HL-60 (cell line): ENCODE results near the gene EFCAB13.

Experiments used
- GABPA ChIP-seq: IDR thresholded peaks from 2 replicates; pipeline ENCODE4 v1.6.1; 2012; ENCODE audit warnings: low read depth
- POLR2AphosphoS5 ChIP-seq: IDR thresholded peaks from 2 replicates; pipeline ENCODE4 v1.6.1; 2012; ENCODE audit warnings: low read depth
- TF ChIP-seq, protein P1 (sequence below): IDR thresholded peaks from one replicate; pipeline ENCODE4 v1.5.1; 2011; ENCODE audit warnings: low read length, control low read depth, inconsistent platforms; ENCODE audit not compliant: insufficient read depth
- TF ChIP-seq, protein P2 (sequence below): IDR thresholded peaks from 2 replicates; pipeline ENCODE4 v1.6.1; 2012; ENCODE audit warnings: low read depth; ENCODE audit not compliant: insufficient replicate concordance

DNA sequence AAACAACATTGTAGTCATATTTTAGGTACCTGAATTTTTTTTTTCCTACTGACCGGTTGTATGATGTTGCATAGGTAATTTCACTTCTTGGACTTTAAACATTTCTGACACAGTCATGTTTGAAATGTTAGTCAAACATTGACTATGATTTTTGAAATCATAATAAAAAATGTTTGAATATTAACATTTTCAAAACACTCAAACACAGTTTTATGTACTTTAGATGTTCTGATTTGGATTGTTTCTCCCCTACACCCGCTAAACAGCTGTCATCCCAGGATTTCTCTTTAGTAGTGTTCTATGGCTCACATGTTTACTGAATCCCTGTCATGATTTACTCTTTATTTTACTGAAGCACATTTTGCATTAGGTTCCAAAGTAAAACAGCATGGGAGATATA lies 104.2 kb downstream of the EFCAB13 start:
- TF ChIP-seq, protein P1, sequence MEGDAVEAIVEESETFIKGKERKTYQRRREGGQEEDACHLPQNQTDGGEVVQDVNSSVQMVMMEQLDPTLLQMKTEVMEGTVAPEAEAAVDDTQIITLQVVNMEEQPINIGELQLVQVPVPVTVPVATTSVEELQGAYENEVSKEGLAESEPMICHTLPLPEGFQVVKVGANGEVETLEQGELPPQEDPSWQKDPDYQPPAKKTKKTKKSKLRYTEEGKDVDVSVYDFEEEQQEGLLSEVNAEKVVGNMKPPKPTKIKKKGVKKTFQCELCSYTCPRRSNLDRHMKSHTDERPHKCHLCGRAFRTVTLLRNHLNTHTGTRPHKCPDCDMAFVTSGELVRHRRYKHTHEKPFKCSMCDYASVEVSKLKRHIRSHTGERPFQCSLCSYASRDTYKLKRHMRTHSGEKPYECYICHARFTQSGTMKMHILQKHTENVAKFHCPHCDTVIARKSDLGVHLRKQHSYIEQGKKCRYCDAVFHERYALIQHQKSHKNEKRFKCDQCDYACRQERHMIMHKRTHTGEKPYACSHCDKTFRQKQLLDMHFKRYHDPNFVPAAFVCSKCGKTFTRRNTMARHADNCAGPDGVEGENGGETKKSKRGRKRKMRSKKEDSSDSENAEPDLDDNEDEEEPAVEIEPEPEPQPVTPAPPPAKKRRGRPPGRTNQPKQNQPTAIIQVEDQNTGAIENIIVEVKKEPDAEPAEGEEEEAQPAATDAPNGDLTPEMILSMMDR = no peak
- TF ChIP-seq, protein P2, sequence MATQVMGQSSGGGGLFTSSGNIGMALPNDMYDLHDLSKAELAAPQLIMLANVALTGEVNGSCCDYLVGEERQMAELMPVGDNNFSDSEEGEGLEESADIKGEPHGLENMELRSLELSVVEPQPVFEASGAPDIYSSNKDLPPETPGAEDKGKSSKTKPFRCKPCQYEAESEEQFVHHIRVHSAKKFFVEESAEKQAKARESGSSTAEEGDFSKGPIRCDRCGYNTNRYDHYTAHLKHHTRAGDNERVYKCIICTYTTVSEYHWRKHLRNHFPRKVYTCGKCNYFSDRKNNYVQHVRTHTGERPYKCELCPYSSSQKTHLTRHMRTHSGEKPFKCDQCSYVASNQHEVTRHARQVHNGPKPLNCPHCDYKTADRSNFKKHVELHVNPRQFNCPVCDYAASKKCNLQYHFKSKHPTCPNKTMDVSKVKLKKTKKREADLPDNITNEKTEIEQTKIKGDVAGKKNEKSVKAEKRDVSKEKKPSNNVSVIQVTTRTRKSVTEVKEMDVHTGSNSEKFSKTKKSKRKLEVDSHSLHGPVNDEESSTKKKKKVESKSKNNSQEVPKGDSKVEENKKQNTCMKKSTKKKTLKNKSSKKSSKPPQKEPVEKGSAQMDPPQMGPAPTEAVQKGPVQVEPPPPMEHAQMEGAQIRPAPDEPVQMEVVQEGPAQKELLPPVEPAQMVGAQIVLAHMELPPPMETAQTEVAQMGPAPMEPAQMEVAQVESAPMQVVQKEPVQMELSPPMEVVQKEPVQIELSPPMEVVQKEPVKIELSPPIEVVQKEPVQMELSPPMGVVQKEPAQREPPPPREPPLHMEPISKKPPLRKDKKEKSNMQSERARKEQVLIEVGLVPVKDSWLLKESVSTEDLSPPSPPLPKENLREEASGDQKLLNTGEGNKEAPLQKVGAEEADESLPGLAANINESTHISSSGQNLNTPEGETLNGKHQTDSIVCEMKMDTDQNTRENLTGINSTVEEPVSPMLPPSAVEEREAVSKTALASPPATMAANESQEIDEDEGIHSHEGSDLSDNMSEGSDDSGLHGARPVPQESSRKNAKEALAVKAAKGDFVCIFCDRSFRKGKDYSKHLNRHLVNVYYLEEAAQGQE = no peak
- no peak for TF ChIP-seq GABPA
- TF ChIP-seq POLR2AphosphoS5 = no peak
